Upper lobe of left lung (tissue), 4 donors: Measurements from ENCODE around the gene CABP1.
"Not testable (repeated sequence)": the region's sequence is repeated elsewhere in the genome, so short reads cannot be mapped to it uniquely, and the experiment has no call there.

ENCODE experiments used
- CTCF ChIP-seq, 6 experiments: fragments of 450-650 bp in 4 of 6; fragments of 200-600 bp in 2 of 6; sonication (generic) in 2 of 6; IDR thresholded peaks; one replicate each; pipeline ENCODE4 v1.5.1; 2016 to 2019; ENCODE audit warnings: antibody characterized with exemption in 6 of 6
- EP300 ChIP-seq, 4 donors: sonication (generic); formaldehyde crosslinking; IDR thresholded peaks; one replicate each; pipeline ENCODE4 v1.5.1; 2017; ENCODE audit warnings: antibody characterized with exemption in 4 of 4, control low read depth in 2 of 4
- POLR2A ChIP-seq, 4 donors: fragments of 450-650 bp; IDR thresholded peaks; one replicate each; pipeline ENCODE4 v1.5.1; 2016 to 2017; ENCODE audit warnings: antibody characterized with exemption in 4 of 4, mild to moderate bottlenecking in 2 of 4
- POLR2AphosphoS5 ChIP-seq, 2 donors: sonication (generic); formaldehyde crosslinking; IDR thresholded peaks; one replicate each; pipeline ENCODE4 v1.5.1; 2017; ENCODE audit warnings: antibody characterized with exemption in 2 of 2

- not testable (repeated sequence) for TF ChIP-seq CTCF, POLR2A, POLR2AphosphoS5, EP300 (IDR thresholded peaks at IDR 0.05)
Measured at GRCh38 chr12:120670237-120670636, 29.8 kb downstream of the CABP1 start.
